Neural cell (in vitro differentiated cells): ENCODE data around the gene RNF20. TPM values are rescaled to one million over a fixed set of nuclear protein-coding genes. Genes with fewer than 3 reads are reported as not detected.
"Not testable (repeated sequence)": the region's sequence is repeated elsewhere in the genome, so short reads cannot be mapped to it uniquely, and the experiment has no call there.

Experiments
- H2AFZ ChIP-seq: fragments of 200-600, 300-800 bp; sonication (generic), shearing (Covaris generic); 2 replicates; pipeline ENCODE4 v1.6.0; 2014; ENCODE audit warnings: low read depth, mild to moderate bottlenecking, antibody characterized with exemption, low read length, moderate library complexity
- H3F3A ChIP-seq: fragments of 200-600 bp; shearing (Covaris generic); 2 replicates; pipeline ENCODE4 v1.6.1; 2016; ENCODE audit warnings: mild to moderate bottlenecking, moderate library complexity, mixed read lengths, antibody characterized with exemption, low read length; ENCODE audit not compliant: insufficient read depth, poor library complexity, severe bottlenecking
- H3K27ac ChIP-seq: fragments of 200-600, 300-800 bp; sonication (generic), shearing (Covaris generic); 2 replicates; pipeline ENCODE4 v1.5.1; 2014; ENCODE audit warnings: mild to moderate bottlenecking, low read length, moderate library complexity
- H3K27me3 ChIP-seq: fragments of 300-800, 200-600 bp; sonication (generic), shearing (Covaris generic); 2 replicates; pipeline ENCODE4 v1.6.0; 2014; ENCODE audit warnings: mild to moderate bottlenecking, low read depth, low read length, moderate library complexity; ENCODE audit not compliant: insufficient read depth
- H3K36me3 ChIP-seq: fragments of 300-800, 200-600 bp; sonication (generic), shearing (Covaris generic); 2 replicates; pipeline ENCODE4 v1.5.1; 2014; ENCODE audit warnings: mild to moderate bottlenecking, antibody characterized with exemption, low read length, moderate library complexity; ENCODE audit not compliant: insufficient read depth
- H3K4me2 ChIP-seq: fragments of 300-800, 200-600 bp; sonication (generic), shearing (Covaris generic); 2 replicates; pipeline ENCODE4 v1.6.0; 2014; ENCODE audit warnings: mild to moderate bottlenecking, low read length
- H3K4me3 ChIP-seq: fragments of 300-800, 200-600 bp; sonication (generic), shearing (Covaris generic); 2 replicates; pipeline ENCODE4 v1.5.1; 2014; ENCODE audit warnings: mild to moderate bottlenecking, low read length, moderate library complexity
- H3K79me2 ChIP-seq: fragments of 200-600 bp; shearing (Covaris generic); replicated peaks from 2 replicates; pipeline ENCODE4 v1.6.0; 2014; ENCODE audit warnings: mild to moderate bottlenecking, low read length, moderate library complexity; ENCODE audit not compliant: insufficient read depth
- H3K9ac ChIP-seq: fragments of 300-800, 200-600 bp; sonication (generic), shearing (Covaris generic); 2 replicates; pipeline ENCODE4 v1.6.1; 2016; ENCODE audit warnings: mild to moderate bottlenecking, low read length, mixed read lengths
- H3K9me2 ChIP-seq: fragments of 200-600 bp; shearing (Covaris generic); 2 replicates; pipeline ENCODE4 v1.6.1; 2016; ENCODE audit warnings: mild to moderate bottlenecking, low read length, mixed read lengths; ENCODE audit not compliant: insufficient read depth
- H3K9me3 ChIP-seq: fragments of 200-600, 300-800 bp; sonication (generic), shearing (Covaris generic); 2 replicates; pipeline ENCODE4 v1.6.1; 2016; ENCODE audit warnings: mild to moderate bottlenecking, mixed run types, low read length, moderate library complexity, mixed read lengths
- H4K20me1 ChIP-seq: fragments of 200-600 bp; shearing (Covaris generic); 2 replicates; pipeline ENCODE4 v1.6.1; 2016; ENCODE audit warnings: mild to moderate bottlenecking, mixed run types; ENCODE audit not compliant: insufficient read depth
- CTCF ChIP-seq: fragments of 450-650 bp; IDR thresholded peaks from 2 replicates; pipeline ENCODE4 v1.5.1; 2014; ENCODE audit warnings: antibody characterized with exemption, mild to moderate bottlenecking, moderate library complexity; ENCODE audit not compliant: poor library complexity, severe bottlenecking
- EP300 ChIP-seq: fragments of 450-650 bp; conservative IDR thresholded peaks from 2 replicates; pipeline ENCODE4 v1.6.1; 2014; ENCODE audit warnings: antibody characterized with exemption, mild to moderate bottlenecking, moderate library complexity; ENCODE audit not compliant: poor library complexity, severe bottlenecking
- EZH2 ChIP-seq: fragments of 200-600, 300-800 bp; shearing (Covaris generic), sonication (generic); IDR thresholded peaks from 2 replicates; pipeline ENCODE4 v1.6.1; 2014; ENCODE audit warnings: antibody characterized with exemption, low read length, borderline replicate concordance, mild to moderate bottlenecking; ENCODE audit not compliant: insufficient read depth, poor library complexity, severe bottlenecking
- MXI1 ChIP-seq: fragments of 450-650 bp; conservative IDR thresholded peaks from 2 replicates; pipeline ENCODE4 v1.6.1; 2014; ENCODE audit warnings: antibody characterized with exemption, mild to moderate bottlenecking; ENCODE audit not compliant: poor library complexity, severe bottlenecking
- POLR2AphosphoS5 ChIP-seq: IDR thresholded peaks from 2 replicates; pipeline ENCODE4 v1.6.1; 2012
- RAD21 ChIP-seq: fragments of 450-650 bp; conservative IDR thresholded peaks from 2 replicates; pipeline ENCODE4 v1.6.1; 2014; ENCODE audit warnings: antibody characterized with exemption, mild to moderate bottlenecking, moderate library complexity
- REST ChIP-seq: IDR thresholded peaks from 2 replicates; pipeline ENCODE4 v1.6.1; 2012; ENCODE audit warnings: borderline replicate concordance
- SMC3 ChIP-seq: fragments of 450-650 bp; conservative IDR thresholded peaks from 2 replicates; pipeline ENCODE4 v1.6.1; 2014; ENCODE audit warnings: antibody characterized with exemption, mild to moderate bottlenecking, moderate library complexity; ENCODE audit not compliant: poor library complexity
- TAF1 ChIP-seq: IDR thresholded peaks from 2 replicates; pipeline ENCODE4 v1.6.1; 2012; ENCODE audit warnings: low read depth
- polyA plus RNA-seq: library from polyadenylated mRNA; depleted of rRNA; stranded (reverse); fragments of >200 nt; gene quantifications from 2 replicates; pipeline ENCODE4 v1.2.3, GENCODE V29; 2014

Gene RNF20
- polyA plus RNA-seq, 1 donor from 2014 or later: 32.1 TPM

- no peaks in the 10 kb centered on the region for H3K9me2 ChIP-seq
- no peaks in the 10 kb centered on the region for H4K20me1 ChIP-seq
- H3K4me2 ChIP-seq: no peak overlapping the region
- H3K9me3 ChIP-seq: no peaks in the 10 kb centered on the region
- no peak for TF ChIP-seq REST
- TF ChIP-seq CTCF: no peak
- no peak for TF ChIP-seq SMC3
- H3F3A ChIP-seq: no peaks in the 10 kb centered on the region
- no peaks in the 10 kb centered on the region for H3K36me3 ChIP-seq
- no peak overlapping the region for H3K4me3 ChIP-seq
- no peak overlapping the region for H3K9ac ChIP-seq
- H3K79me2 ChIP-seq: no peaks in the 10 kb centered on the region
- no peaks in the 10 kb centered on the region for H3K27me3 ChIP-seq
- no peak overlapping the region for H2AFZ ChIP-seq
- H3K27ac ChIP-seq: no peak overlapping the region
Observed at GRCh38 chr9:101587332-101588043, 53.8 kb downstream of the RNF20 start.

- not testable (repeated sequence) for H3K4me3 ChIP-seq, H3K36me3 ChIP-seq, H3K27me3 ChIP-seq, H2AFZ ChIP-seq, H3K79me2 ChIP-seq, H4K20me1 ChIP-seq, H3K4me2 ChIP-seq, H3F3A ChIP-seq, H3K9me2 ChIP-seq, H3K9ac ChIP-seq, H3K9me3 ChIP-seq, H3K27ac ChIP-seq
Observed at GRCh38 chr9:101590074-101590473, 56.4 kb downstream of the RNF20 start.

GRCh38 chr9:101590901-101591300 is 57.2 kb downstream of the RNF20 start:
- Histone ChIP-seq H2AFZ (no peak overlapping the region), H3K27ac (no peak overlapping the region), H3K9me2 (no peaks in the 10 kb centered on the region), H3K36me3 (no peaks in the 10 kb centered on the region), H4K20me1 (no peaks in the 10 kb centered on the region), H3K4me3 (no peak overlapping the region), H3K79me2 (no peaks in the 10 kb centered on the region), H3K9me3 (no peaks in the 10 kb centered on the region), H3K9ac (no peak overlapping the region), H3F3A (no peaks in the 10 kb centered on the region), H3K27me3 (no peaks in the 10 kb centered on the region), H3K4me2 (no peak overlapping the region)
- TF ChIP-seq RAD21 (no peak), MXI1 (no peak), POLR2AphosphoS5 (no peak), TAF1 (no peak), SMC3 (no peak), EZH2 (no peak), CTCF (no peak), REST (no peak), EP300 (no peak)
